NCI-H460 (cell line): ENCODE results near the gene LENG9. TPM values are rescaled to one million over a fixed set of nuclear protein-coding genes. Genes with fewer than 3 reads are reported as not detected.
"Not testable (repeated sequence)": the region's sequence is repeated elsewhere in the genome, so short reads cannot be mapped to it uniquely, and the experiment has no call there.

ENCODE experiments used
- DNase-seq: peaks from one replicate; pipeline ENCODE4 v3.0.0-alpha.2; 2016; ENCODE audit warnings: low read depth; ENCODE audit errors: extremely low read depth
- total RNA-seq: library from RNA; depleted of rRNA; stranded (reverse); fragments of >200 nt; shearing (Covaris generic); gene quantifications from 2 replicates; pipeline ENCODE4 v1.2.3, GENCODE V29; 2014

Gene LENG9
- total RNA-seq, 1 experiment from 2014 or later = 6.2 TPM

GRCh38 chr19:54480051-54480450 lies 16.5 kb upstream of the LENG9 start:
- no peak for DNase-seq

- no peak for DNase-seq
Observed at GRCh38 chr19:54478677-54479266, 15.2 kb upstream of the LENG9 start.

GRCh38 chr19:54477650-54478049 lies 14.1 kb upstream of the LENG9 start:
- DNase-seq = no peak

- DNase-seq = no peak
Observed at GRCh38 chr19:54475706-54476105, 12.1 kb upstream of the LENG9 start.

- DNase-seq = no peak
Observed at GRCh38 chr19:54473892-54474372, 10.4 kb upstream of the LENG9 start.

- no peak for DNase-seq
Observed at GRCh38 chr19:54473071-54473891, 9.7 kb upstream of the LENG9 start, which contains the start of gene CDC42EP5. CDC42EP5 (minus strand) TSS chr19:54473296; CDS start chr19:54465547, 7,749 bp downstream.

GRCh38 chr19:54470991-54471782 lies 7.6 kb upstream of the LENG9 start:
- DNase-seq = no peak

- no peak for DNase-seq
Observed at GRCh38 chr19:54470276-54470887, 6.8 kb upstream of the LENG9 start.

- DNase-seq = no peak
Observed at GRCh38 chr19:54469496-54469934, 5.9 kb upstream of the LENG9 start.

- DNase-seq = not testable (repeated sequence)
Observed at GRCh38 chr19:54466110-54466480, 2.5 kb upstream of the LENG9 start.

- no peak for DNase-seq
Observed at GRCh38 chr19:54465426-54466109, 2.0 kb upstream of the LENG9 start.

GRCh38 chr19:54464630-54465425 lies 1.2 kb upstream of the LENG9 start:
- DNase-seq = peak; percentile 81

GRCh38 chr19:54464044-54464629 lies 559 bp upstream of the LENG9 start:
- DNase-seq = peak; percentile 94

GRCh38 chr19:54462655-54463530 lies 685 bp downstream of the LENG9 start:
- peak; percentile 55 for DNase-seq

GRCh38 chr19:54462047-54462654 lies 1.4 kb downstream of the LENG9 start:
- no peak for DNase-seq

- DNase-seq = no peak
Observed at GRCh38 chr19:54461613-54462012, 2.0 kb downstream of the LENG9 start.

- no peak for DNase-seq
Observed at GRCh38 chr19:54461210-54461609, 2.4 kb downstream of the LENG9 start.
